GM12891 (cell line): ENCODE data around the gene NSF.

ENCODE experiments used
- POLR2A ChIP-seq: IDR thresholded peaks from 2 replicates; pipeline ENCODE4 v1.6.1; 2011; ENCODE audit warnings: low read depth, low read length, control low read depth
- POLR2AphosphoS5 ChIP-seq: IDR thresholded peaks from 2 replicates; pipeline ENCODE4 v1.6.1; 2011; ENCODE audit warnings: low read depth, low read length, control low read depth
- POU2F2 ChIP-seq: IDR thresholded peaks from 2 replicates; pipeline ENCODE4 v1.6.1; 2011; ENCODE audit warnings: low read depth, mild to moderate bottlenecking, control low read depth, low read length, moderate library complexity
- SPI1 ChIP-seq: IDR thresholded peaks from 2 replicates; pipeline ENCODE4 v1.6.1; 2011; ENCODE audit warnings: low read depth, low read length, control low read depth
- TAF1 ChIP-seq: IDR thresholded peaks from 2 replicates; pipeline ENCODE4 v1.6.1; 2011; ENCODE audit warnings: low read depth, low read length, control low read depth

GRCh38 chr17:46770439-46770817 is 180.0 kb downstream of the NSF start:
- TF ChIP-seq POLR2A (no peak), POLR2AphosphoS5 (no peak), SPI1 (no peak), TAF1 (no peak), POU2F2 (no peak)
